GM04503 (cell line): ENCODE results near the gene PCDHGB1.
"Not testable (repeated sequence)": the region's sequence is repeated elsewhere in the genome, so short reads cannot be mapped to it uniquely, and the experiment has no call there.

Experiments used
- DNase-seq: peaks from one replicate; pipeline ENCODE4 v3.0.0-alpha.2; 2012; ENCODE audit warnings: low read depth

PCDHGB1 gene

GRCh38 chr5:141383345-141383744, 33.4 kb downstream of the PCDHGB1 start:
- no peak for DNase-seq

- no peak for DNase-seq
These were observed 34.8 kb downstream of the PCDHGB1 start for GRCh38 chr5:141384471-141385267.

- peak; percentile 21 for DNase-seq
These were observed 37.8 kb downstream of the PCDHGB1 start, which contains the start of gene PCDHGB4 for GRCh38 chr5:141387557-141388311. Gene PCDHGB4, plus strand, starts transcription at chr5:141387698. Its CDS starts 187 bp downstream, at chr5:141387885.

GRCh38 chr5:141388661-141389060, 38.8 kb downstream of the PCDHGB1 start:
- DNase-seq: no peak

GRCh38 chr5:141389153-141390042, 39.5 kb downstream of the PCDHGB1 start:
- DNase-seq: no peak

- no peak for DNase-seq
These were observed 42.7 kb downstream of the PCDHGB1 start, which contains the start of gene PCDHGA8 for GRCh38 chr5:141392429-141393198. Gene PCDHGA8, plus strand, starts transcription at chr5:141392633. Its CDS starts 181 bp downstream, at chr5:141392814.

GRCh38 chr5:141393267-141393666, 43.4 kb downstream of the PCDHGB1 start:
- no peak for DNase-seq

- not testable (repeated sequence) for DNase-seq
These were observed 44.7 kb downstream of the PCDHGB1 start for GRCh38 chr5:141394401-141395187.

- not testable (repeated sequence) for DNase-seq
These were observed 48.1 kb downstream of the PCDHGB1 start, which contains the start of gene PCDHGB5 for GRCh38 chr5:141397756-141398551. Gene PCDHGB5, plus strand, starts transcription at chr5:141397947. Its CDS starts 181 bp downstream, at chr5:141398128.

GRCh38 chr5:141398608-141399007, 48.7 kb downstream of the PCDHGB1 start:
- DNase-seq: no peak

GRCh38 chr5:141399555-141400258, 49.8 kb downstream of the PCDHGB1 start:
- DNase-seq: no peak
